HG03135 (cell line): ENCODE results near the gene RNASE2.
"Not testable (repeated sequence)": the region's sequence is repeated elsewhere in the genome, so short reads cannot be mapped to it uniquely, and the experiment has no call there.

Experiments
- ATAC-seq: cut with Tn5 transposase; IDR thresholded peaks from one replicate; pipeline ENCODE4 v1.9.1; 2021; ENCODE audit warnings: mild to moderate bottlenecking, moderate library complexity; ENCODE audit not compliant: unreplicated experiment

RNASE2 gene

DNA sequence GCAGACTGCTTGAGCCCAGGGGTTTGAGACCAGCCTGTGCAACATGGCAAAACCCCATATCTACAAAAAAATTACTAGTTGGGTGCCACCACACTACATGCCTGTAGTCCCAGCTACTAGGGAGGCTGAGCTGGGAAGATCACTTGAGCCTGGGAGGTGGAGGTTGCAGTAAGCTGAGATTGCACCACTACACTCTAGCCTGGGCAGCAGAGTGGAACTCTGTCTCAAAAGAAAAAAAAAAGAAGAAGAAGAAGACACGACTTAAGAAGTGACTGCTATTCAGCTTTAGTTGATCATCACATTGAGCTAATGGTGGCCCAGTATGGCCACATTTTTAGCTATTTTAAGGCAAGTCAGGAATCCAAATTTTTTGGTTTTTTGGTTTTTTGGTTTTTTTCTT lies 25.6 kb downstream of the RNASE2 start:
- no peak for ATAC-seq

GRCh38 chr14:20982646-20983369 lies 27.5 kb downstream of the RNASE2 start:
- no peak for ATAC-seq

- ATAC-seq: not testable (repeated sequence)
Observed at GRCh38 chr14:20985650-20986049, 30.4 kb downstream of the RNASE2 start.

GRCh38 chr14:20986811-20987210 lies 31.5 kb downstream of the RNASE2 start:
- no peak for ATAC-seq

- ATAC-seq: no peak
Observed at GRCh38 chr14:20988717-20989470, 33.6 kb downstream of the RNASE2 start.

- ATAC-seq: no peak
Observed at GRCh38 chr14:20989471-20989786, 34.1 kb downstream of the RNASE2 start.

DNA sequence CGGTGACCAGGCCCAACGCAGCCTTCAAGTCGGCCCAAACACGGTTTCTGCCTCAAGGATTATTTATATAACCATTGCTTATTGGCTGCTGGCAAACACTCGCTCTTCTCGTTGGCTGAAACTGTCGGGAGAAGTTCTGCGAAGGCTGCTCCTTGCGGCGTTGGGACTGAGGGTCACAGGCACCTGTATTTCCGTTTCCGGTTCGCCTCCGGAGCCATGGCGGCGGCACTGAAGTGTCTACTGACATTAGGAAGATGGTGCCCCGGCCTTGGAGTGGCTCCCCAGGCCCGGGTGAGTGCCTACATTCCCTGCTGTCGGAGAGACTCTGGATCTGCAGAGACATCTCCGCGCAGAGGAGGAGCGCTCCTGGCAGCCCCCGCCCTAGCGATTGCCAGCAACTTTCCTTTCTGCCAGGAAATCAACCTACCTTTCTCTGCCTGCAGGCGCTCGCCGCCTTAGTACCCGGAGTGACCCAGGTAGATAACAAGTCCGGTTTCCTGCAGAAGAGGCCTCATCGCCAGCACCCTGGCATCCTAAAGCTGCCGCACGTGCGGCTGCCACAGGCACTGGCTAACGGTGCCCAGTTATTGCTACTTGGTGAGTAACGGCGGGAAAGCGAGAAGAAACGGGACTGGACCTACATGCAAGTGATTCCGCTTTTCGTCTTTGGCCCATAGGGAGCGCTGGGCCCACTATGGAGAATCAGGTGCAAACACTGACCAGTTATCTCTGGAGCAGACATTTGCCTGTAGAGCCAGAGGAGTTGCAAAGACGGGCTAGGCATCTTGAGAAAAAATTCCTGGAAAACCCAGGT lies 34.7 kb downstream of the RNASE2 start, which contains the start of gene METTL17:
TSS of gene METTL17 (plus strand) at position 194 of the 814 bp plus-strand sequence. CDS start at position 217, 23 bp downstream.
- peak; percentile 97 for ATAC-seq

- ATAC-seq: no peak
Observed at GRCh38 chr14:20996521-20996920, 41.2 kb downstream of the RNASE2 start.

DNA sequence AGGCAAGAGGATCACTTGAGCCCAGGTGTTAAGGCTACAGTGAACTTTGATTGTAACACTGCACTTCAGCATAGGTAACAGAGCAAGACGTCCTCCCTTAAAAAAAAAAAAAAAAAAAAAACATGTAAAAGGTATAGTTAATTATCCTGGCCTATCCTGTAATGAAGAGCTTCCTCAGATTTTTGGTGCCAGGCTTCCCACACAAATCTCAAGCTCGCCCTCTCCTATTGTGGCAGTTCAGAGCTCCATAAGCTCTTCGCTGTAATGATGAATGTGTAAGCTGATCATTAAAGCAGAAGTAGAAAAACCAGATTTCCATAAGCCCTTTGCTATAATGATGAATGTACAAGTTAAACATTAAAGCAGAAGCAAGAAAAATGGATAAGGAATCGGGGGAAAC lies 41.8 kb downstream of the RNASE2 start:
- no peak for ATAC-seq

- no peak for ATAC-seq
Observed at GRCh38 chr14:20997564-20997963, 42.3 kb downstream of the RNASE2 start.

GRCh38 chr14:20998139-20998538 lies 42.9 kb downstream of the RNASE2 start:
- no peak for ATAC-seq

DNA sequence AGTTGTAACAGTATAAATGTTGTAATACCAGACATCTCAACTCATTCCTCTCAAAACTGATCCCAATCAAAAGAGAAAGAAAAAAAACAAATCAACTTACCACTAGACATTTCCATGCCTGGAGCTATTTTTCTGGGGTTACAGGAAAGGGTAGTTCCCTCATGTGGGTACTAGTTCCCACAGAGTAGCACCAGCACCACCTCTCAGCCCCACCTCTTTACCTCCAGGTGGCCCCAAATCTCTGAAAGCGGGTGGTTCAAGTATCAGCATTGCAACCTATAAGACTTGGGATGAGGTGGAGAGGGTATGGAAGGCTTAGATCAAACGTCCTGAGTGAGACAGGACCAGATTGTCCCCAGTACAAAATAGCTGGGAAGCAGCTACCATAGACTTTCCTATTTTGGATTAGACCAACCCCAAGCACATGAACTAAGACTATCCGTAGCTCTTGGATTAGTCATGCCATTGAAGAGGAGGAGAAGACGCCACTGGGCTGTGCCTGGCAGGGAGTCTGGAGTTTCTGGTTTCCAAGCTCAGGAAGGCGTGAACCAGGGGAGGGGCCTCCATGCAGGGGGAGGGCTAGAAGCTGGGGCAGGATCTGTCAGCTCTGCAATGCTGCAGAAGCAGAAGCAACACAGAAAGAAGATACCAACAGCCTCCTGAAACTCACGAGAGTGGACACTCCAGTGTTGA lies 43.5 kb downstream of the RNASE2 start, which contains the start of gene SLC39A2:
TSS of gene SLC39A2 (plus strand) at position 620 of the 693 bp plus-strand sequence. CDS start 154 bp downstream, outside the sequence.
- no peak for ATAC-seq

DNA sequence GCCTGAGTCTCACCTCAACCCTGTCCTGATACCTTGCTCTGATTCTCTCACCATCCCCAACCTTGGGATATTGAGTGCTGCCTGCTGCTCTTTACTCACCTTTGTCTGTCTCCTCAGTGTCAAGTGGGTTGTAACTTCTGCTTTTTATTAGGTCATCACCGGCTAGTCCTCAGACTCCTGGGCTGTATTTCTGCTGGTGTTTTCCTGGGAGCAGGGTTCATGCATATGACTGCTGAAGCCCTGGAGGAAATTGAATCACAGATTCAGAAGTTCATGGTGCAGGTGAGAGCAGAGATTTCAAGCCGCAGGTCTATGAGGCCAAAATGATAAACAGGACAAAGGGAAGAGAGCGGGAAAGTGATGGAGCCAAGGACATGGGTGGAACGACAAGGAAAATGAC lies 44.3 kb downstream of the RNASE2 start:
- ATAC-seq: no peak

GRCh38 chr14:21001218-21001617 lies 45.9 kb downstream of the RNASE2 start:
- no peak for ATAC-seq

DNA sequence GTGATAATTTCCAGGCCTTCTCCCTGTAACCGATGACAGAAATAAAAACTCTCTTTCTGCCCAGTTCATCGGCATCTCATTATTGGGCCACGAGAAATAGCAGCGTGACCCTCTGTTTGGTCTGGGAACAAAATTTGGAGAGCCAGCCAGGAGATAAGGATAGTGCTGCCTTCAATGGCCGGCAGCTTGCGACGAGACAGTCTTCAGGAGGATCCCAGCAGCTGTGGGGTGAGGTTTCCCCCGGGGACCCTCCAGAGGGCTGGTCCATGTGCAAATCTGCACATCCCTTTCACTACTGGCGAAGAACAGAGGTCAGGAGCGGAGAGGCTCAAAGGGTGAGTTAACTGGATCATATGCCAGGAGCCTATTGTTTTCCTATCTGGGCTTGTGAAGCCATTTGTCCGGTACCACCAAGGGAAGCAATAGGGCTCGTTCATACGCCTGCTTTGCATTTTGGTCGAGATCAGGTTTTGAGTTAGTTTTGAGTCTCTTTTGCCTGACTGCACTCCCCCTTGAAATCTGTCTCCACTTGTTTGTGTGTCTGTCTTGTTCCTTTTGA lies 48.6 kb downstream of the RNASE2 start:
- ATAC-seq: no peak
